Activated CD4-positive, alpha-beta T cell treated with anti-CD3 and anti-CD28 coated beads, Interleukin-2, amount 50 U/mL, for 16 hours (primary cell): ENCODE data around the gene NRDC.
"Not testable (repeated sequence)": the region's sequence is repeated elsewhere in the genome, so short reads cannot be mapped to it uniquely, and the experiment has no call there.

ENCODE experiments used
- DNase-seq: peaks from one replicate; pipeline ENCODE4 v3.0.0-alpha.2; 2020

The NRDC gene

GRCh38 chr1:51877434-51878307 lies 856 bp downstream of the NRDC start:
- peak; percentile 18 for DNase-seq

- no peak for DNase-seq
These were observed 2.7 kb downstream of the NRDC start for GRCh38 chr1:51875836-51876235.

GRCh38 chr1:51875291-51875772 lies 3.2 kb downstream of the NRDC start:
- no peak for DNase-seq

GRCh38 chr1:51873270-51873669 lies 5.3 kb downstream of the NRDC start:
- DNase-seq, result not testable (repeated sequence)

- DNase-seq, result no peak
These were observed 7.1 kb downstream of the NRDC start for GRCh38 chr1:51871351-51871975.

- no peak for DNase-seq
These were observed 7.8 kb downstream of the NRDC start for GRCh38 chr1:51870603-51871350.

GRCh38 chr1:51867479-51868232 lies 10.9 kb downstream of the NRDC start:
- DNase-seq, result no peak

GRCh38 chr1:51863384-51863783 lies 15.1 kb downstream of the NRDC start:
- no peak for DNase-seq

GRCh38 chr1:51861669-51862068 lies 16.9 kb downstream of the NRDC start:
- DNase-seq, result no peak

- DNase-seq, result no peak
These were observed 18.8 kb downstream of the NRDC start for GRCh38 chr1:51859735-51860134.

GRCh38 chr1:51859333-51859732 lies 19.2 kb downstream of the NRDC start:
- no peak for DNase-seq

GRCh38 chr1:51858892-51859291 lies 19.6 kb downstream of the NRDC start:
- no peak for DNase-seq

GRCh38 chr1:51856745-51857144 lies 21.8 kb downstream of the NRDC start:
- no peak for DNase-seq

- no peak for DNase-seq
These were observed 22.9 kb downstream of the NRDC start for GRCh38 chr1:51855624-51856023.

- no peak for DNase-seq
These were observed 25.2 kb downstream of the NRDC start for GRCh38 chr1:51853360-51853759.

GRCh38 chr1:51851882-51852396 lies 26.6 kb downstream of the NRDC start:
- no peak for DNase-seq

- DNase-seq, result no peak
These were observed 27.9 kb downstream of the NRDC start for GRCh38 chr1:51850420-51851223.

- no peak for DNase-seq
These were observed 31.1 kb downstream of the NRDC start for GRCh38 chr1:51847294-51847920.

- peak; percentile 39 for DNase-seq
These were observed 34.6 kb downstream of the NRDC start for GRCh38 chr1:51843948-51844347.

- no peak for DNase-seq
These were observed 36.3 kb downstream of the NRDC start for GRCh38 chr1:51842261-51842660.
